ENCODE measurements around the gene PPP2R3B.

The PPP2R3B gene

DNA sequence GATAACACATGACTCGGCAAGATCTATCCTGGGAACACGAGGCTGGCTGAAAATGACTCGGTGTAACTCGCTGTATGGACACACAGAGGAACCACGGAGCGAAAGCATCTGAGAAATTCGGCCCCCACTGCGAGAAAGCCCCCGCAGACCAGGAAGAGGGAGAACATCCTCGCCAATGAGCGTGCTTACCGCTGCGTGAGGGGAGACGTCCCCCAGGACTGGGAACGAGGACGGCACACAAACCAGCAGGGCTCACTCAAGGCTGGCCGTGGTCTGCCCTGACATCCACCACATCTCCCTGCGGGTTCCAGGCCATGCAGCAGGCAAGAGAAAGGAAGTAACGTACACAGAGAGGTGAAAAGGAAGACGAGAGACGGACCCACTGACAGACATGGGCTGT lies 50.5 kb downstream of the PPP2R3B start:
- Histone ChIP-seq H3K9me2 (replicated peaks; ENCODE audit: control insufficient read depth, low read length) (no peaks in the 10 kb centered on the region), H4K20me1 (ENCODE audit: control insufficient read depth, insufficient read depth, low read depth, low read length) (no peaks in the 10 kb centered on the region), H3K4me3 (ENCODE audit: low read length) (no peak overlapping the region), H3K27ac (ENCODE audit: low read depth, low read length) (no peak overlapping the region), H3K27me3 (ENCODE audit: control insufficient read depth, low read length) (no peaks in the 10 kb centered on the region), H3K4me2 (ENCODE audit: low read length) (no peak overlapping the region), H3K36me3 (ENCODE audit: control insufficient read depth, low read length) (peaks cover 75% of the 10 kb centered on the region), H3K9me3 (ENCODE audit: control insufficient read depth, insufficient read depth, low read length) (peaks cover 3% of the 10 kb centered on the region; the same call in 1 of the 2 replicates), H3K79me2 (ENCODE audit: control insufficient read depth, low read length) (peaks cover 40% of the 10 kb centered on the region), H3K4me1 (ENCODE audit: control insufficient read depth, low read length) (peaks cover 6% of the 10 kb centered on the region), H3F3A (ENCODE audit: control insufficient read depth, insufficient read depth) (no peaks in the 10 kb centered on the region)
- TF ChIP-seq EZH2phosphoT487 (IDR thresholded peaks at IDR 0.05; ENCODE audit: borderline replicate concordance, low read length) (no peak), CTCF (IDR thresholded peaks at IDR 0.05; ENCODE audit: low read depth, low read length, poor library complexity, severe bottlenecking) (no peak)

- Histone ChIP-seq H4K20me1 (ENCODE audit: control insufficient read depth, insufficient read depth, low read depth, low read length) (no peaks in the 10 kb centered on the region), H3K4me3 (ENCODE audit: low read length) (no peak overlapping the region), H3K9me3 (ENCODE audit: control insufficient read depth, insufficient read depth, low read length) (peaks cover 3% of the 10 kb centered on the region; the same call in 1 of the 2 replicates), H3K36me3 (ENCODE audit: control insufficient read depth, low read length) (peaks cover 70% of the 10 kb centered on the region), H3K27ac (ENCODE audit: low read depth, low read length) (no peak overlapping the region), H3F3A (ENCODE audit: control insufficient read depth, insufficient read depth) (no peaks in the 10 kb centered on the region), H3K27me3 (ENCODE audit: control insufficient read depth, low read length) (no peaks in the 10 kb centered on the region), H3K79me2 (ENCODE audit: control insufficient read depth, low read length) (peaks cover 40% of the 10 kb centered on the region), H3K4me1 (ENCODE audit: control insufficient read depth, low read length) (peaks cover 9% of the 10 kb centered on the region), H3K4me2 (ENCODE audit: low read length) (no peak overlapping the region), H3K9me2 (replicated peaks; ENCODE audit: control insufficient read depth, low read length) (no peaks in the 10 kb centered on the region)
- TF ChIP-seq CTCF (IDR thresholded peaks at IDR 0.05; ENCODE audit: low read depth, low read length, poor library complexity, severe bottlenecking) (no peak), EZH2phosphoT487 (IDR thresholded peaks at IDR 0.05; ENCODE audit: borderline replicate concordance, low read length) (no peak)
Measured at GRCh38 chrX:335758-336155, 51.0 kb downstream of the PPP2R3B start.

- Histone ChIP-seq H3K4me3 (ENCODE audit: low read length) (no peak overlapping the region), H3K9me2 (replicated peaks; ENCODE audit: control insufficient read depth, low read length) (no peaks in the 10 kb centered on the region), H3K27me3 (ENCODE audit: control insufficient read depth, low read length) (no peaks in the 10 kb centered on the region), H3K36me3 (ENCODE audit: control insufficient read depth, low read length) (peaks cover 66% of the 10 kb centered on the region), H3K27ac (ENCODE audit: low read depth, low read length) (no peak overlapping the region), H3K9me3 (ENCODE audit: control insufficient read depth, insufficient read depth, low read length) (no peaks in the 10 kb centered on the region), H3K4me1 (ENCODE audit: control insufficient read depth, low read length) (peaks cover 9% of the 10 kb centered on the region), H4K20me1 (ENCODE audit: control insufficient read depth, insufficient read depth, low read depth, low read length) (no peaks in the 10 kb centered on the region), H3F3A (ENCODE audit: control insufficient read depth, insufficient read depth) (no peaks in the 10 kb centered on the region), H3K79me2 (ENCODE audit: control insufficient read depth, low read length) (peaks cover 37% of the 10 kb centered on the region), H3K4me2 (ENCODE audit: low read length) (no peak overlapping the region)
- TF ChIP-seq CTCF (IDR thresholded peaks at IDR 0.05; ENCODE audit: low read depth, low read length, poor library complexity, severe bottlenecking): no peak
- no peak for TF ChIP-seq EZH2phosphoT487 (IDR thresholded peaks at IDR 0.05; ENCODE audit: borderline replicate concordance, low read length)
Measured at GRCh38 chrX:334971-335757, 51.5 kb downstream of the PPP2R3B start.

All from DOHH2 (cell line).